ENCODE data around the gene PIP5KL1. TPM values are rescaled to one million over a fixed set of nuclear protein-coding genes. Genes with fewer than 3 reads are reported as not detected.
A peak's percentile ranks its signal among the peaks of the same experiment; 100 is the strongest.

PIP5KL1 gene
- total and polyA plus RNA-seq, 2 of the 8 experiments (the other 6 are each of a cell fraction or from before 2014, with no cell fraction given), result 13.4 to 15.4 TPM

DNA sequence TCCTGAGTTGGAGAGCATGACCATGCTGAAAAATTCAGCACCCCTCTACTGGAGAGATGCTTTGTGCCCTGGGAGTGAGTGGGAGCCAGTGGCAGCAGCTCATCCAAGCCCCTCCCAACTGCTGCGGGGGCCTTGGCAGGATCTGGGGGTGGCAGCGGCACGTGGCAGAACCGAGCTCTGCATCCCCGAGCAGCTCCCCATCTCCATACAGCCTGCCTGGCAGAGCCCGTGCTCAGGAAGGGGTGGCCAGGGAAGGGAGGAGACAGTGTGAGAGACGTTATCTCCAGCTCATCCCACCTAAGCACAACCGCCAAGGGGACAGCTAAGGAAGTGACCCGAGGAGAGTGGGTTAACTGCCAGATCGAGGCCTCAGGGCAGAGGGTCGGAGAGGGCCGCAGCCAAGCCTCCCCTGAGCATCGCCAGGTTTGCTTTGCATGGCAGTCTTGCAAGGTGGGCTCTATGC is 24.3 kb upstream of the PIP5KL1 start:
- Histone ChIP-seq H3K23ac (ENCODE audit: insufficient read length) (no peak overlapping the region), H2BK5ac (ENCODE audit: low read depth, low read length) (0 out of 2 replicates have a peak overlapping the region, but pooled peaks have one; percentile 39), H3K4me2 (ENCODE audit: insufficient read depth in 1 of 2, low read depth in 2 of 2, low read length in 2 of 2) (no peak overlapping the region), H3K9ac (replicated peaks in 1 of 4; ENCODE audit: extremely low read depth in 1 of 4, low read depth in 3 of 4, low read length in 3 of 4) (no peak overlapping the region), H3K4me3 (ENCODE audit: extremely low read depth in 1 of 4, insufficient read depth in 2 of 4, low read depth in 3 of 4, low read length in 4 of 4) (no peak overlapping the region), H3K4me1 (replicated peaks in 1 of 4; ENCODE audit: control insufficient read depth in 3 of 4, insufficient read depth in 4 of 4, low read length in 3 of 4) (peaks cover 0 to 11% (median 7%) of the 10 kb centered on the region in 4 experiments; a peak in 4 of 7 replicates), H2BK120ac (replicated peaks; ENCODE audit: low read depth, low read length) (no peak overlapping the region), H2AFZ (ENCODE audit: low read length) (no peak overlapping the region), H4K20me1 (replicated peaks in 1 of 2; ENCODE audit: control insufficient read depth in 1 of 2, insufficient read depth in 2 of 2, low read length in 2 of 2) (peaks cover 23 to 28% of the 10 kb centered on the region in 2 experiments), H3K79me2 (ENCODE audit: control insufficient read depth in 1 of 2, insufficient read depth in 2 of 2, low read length in 2 of 2) (peaks cover 0 to 78% of the 10 kb centered on the region in 2 experiments; a peak in 2 of 4 replicates), H3K9me3 (ENCODE audit: insufficient read depth in 2 of 2, low read depth in 1 of 2, low read length in 1 of 2) (no peaks in the 10 kb centered on the region), H3K14ac (ENCODE audit: insufficient read length) (no peak overlapping the region), H4K91ac (replicated peaks; ENCODE audit: insufficient read length, low read length) (peak overlapping the region; percentile 15), H3K18ac (ENCODE audit: extremely low read depth, low read length) (no peak overlapping the region), H3K79me1 (ENCODE audit: low read depth, low read length) (peaks cover 23% of the 10 kb centered on the region), H2BK12ac (ENCODE audit: low read depth, low read length) (0 out of 2 replicates have a peak overlapping the region, but pooled peaks have one; percentile 19), H3K27me3 (replicated peaks in 1 of 4; ENCODE audit: control insufficient read depth in 3 of 4, extremely low read depth in 1 of 4, insufficient read depth in 3 of 4, low read length in 3 of 4) (no peaks in the 10 kb centered on the region), H3K27ac (ENCODE audit: low read depth, low read length) (no peak overlapping the region), H2BK15ac (ENCODE audit: low read length) (no peak overlapping the region), H2BK20ac (ENCODE audit: low read length) (no peak overlapping the region), H4K8ac (ENCODE audit: extremely low read depth, insufficient read depth, low read length) (no peak overlapping the region; the same call in 1 of the 2 replicates), H4K5ac (ENCODE audit: insufficient read length, low read depth, low read length) (no peak overlapping the region), H3K4ac (replicated peaks; ENCODE audit: insufficient read length, low read depth, low read length) (no peak overlapping the region), H3K36me3 (ENCODE audit: control insufficient read depth in 2 of 4, insufficient read depth in 4 of 4, low read length in 3 of 4) (peaks cover 0 to 2% (median 0%) of the 10 kb centered on the region in 4 experiments; a peak in 2 of 8 replicates), H3K56ac (replicated peaks; ENCODE audit: insufficient read length, low read depth, low read length) (no peak overlapping the region), H2AK5ac (ENCODE audit: low read depth, low read length) (no peak overlapping the region), H3K23me2 (ENCODE audit: low read depth, low read length) (no peaks in the 10 kb centered on the region)
- 85% methylated on average over 13 of the region's 13 CpGs; no CpG with 5 or more reads in 1 of the 2 experiments for WGBS, 2 experiments (ENCODE audit: extremely low coverage in 1 of 2, insufficient coverage in 1 of 2, insufficient read length in 1 of 2, insufficient replicate concordance in 2 of 2, low coverage in 1 of 2, low lambda C conversion rate in 2 of 2, missing lambda C conversion rate in 1 of 2)
- CTCF ChIA-PET (ENCODE audit: partially characterized antibody), result interaction anchor here (0.7 to 35.5 kb wide), 35 partner anchors 8 to 413 kb away, joined by 3 to 825 read pairs (median 4); partner anchors contain the start of genes EEIG1 and NAIF1
- FAIRE-seq, result no peak
- DNase-seq (ENCODE audit: low read depth in 1 of 2, low spot score in 2 of 2), result no peak
- POLR2A ChIA-PET (ENCODE audit: partially characterized antibody), result interaction anchor here (1.0 to 2.1 kb wide), 5 partner anchors 9 to 93 kb away, joined by 3 to 9 read pairs (median 4); no protein-coding TSS in a partner anchor
